8988T (cell line): ENCODE measurements around the gene CBY1.

Experiments
- DNase-seq: peaks from one replicate; pipeline ENCODE4 v3.0.0; 2011

The CBY1 gene

DNA sequence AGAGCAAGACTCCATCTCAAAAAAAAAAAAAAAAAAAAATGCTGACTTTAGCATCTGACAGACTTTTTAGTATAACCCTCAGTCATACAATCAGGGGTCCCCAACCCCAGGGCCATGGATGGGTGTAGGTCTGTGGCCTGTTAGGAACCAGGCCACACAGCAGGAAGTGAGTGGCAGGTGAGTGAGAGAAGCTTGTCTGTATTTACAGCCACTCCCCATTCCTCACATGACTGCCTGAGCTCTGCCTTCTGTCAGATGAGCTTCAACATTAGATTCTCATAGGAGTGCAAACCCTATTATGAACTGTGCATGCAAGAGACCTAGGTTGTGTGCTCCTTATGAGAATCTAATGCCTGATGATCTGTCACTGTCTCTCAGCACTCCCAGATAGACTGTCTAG lies 3.6 kb upstream of the CBY1 start:
- no peak for DNase-seq

DNA sequence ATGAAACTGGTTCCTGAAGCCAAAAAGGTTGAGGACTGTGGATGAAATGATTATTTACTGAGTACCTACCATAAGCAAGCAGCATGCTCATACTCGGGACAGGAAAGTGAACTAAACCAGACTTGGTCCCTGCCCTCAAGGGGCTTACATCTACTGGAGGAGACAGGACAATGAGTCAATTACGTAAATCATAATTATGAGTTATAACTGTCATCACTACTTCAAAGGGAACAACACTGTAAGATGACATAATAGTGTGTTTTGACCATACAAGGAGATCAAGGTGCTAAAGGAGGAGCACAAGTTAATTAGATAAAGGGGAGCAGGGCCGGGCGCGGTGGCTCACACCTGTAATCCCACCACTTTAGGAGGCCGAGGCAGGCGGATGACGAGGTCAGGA lies 2.7 kb upstream of the CBY1 start:
- no peak for DNase-seq

DNA sequence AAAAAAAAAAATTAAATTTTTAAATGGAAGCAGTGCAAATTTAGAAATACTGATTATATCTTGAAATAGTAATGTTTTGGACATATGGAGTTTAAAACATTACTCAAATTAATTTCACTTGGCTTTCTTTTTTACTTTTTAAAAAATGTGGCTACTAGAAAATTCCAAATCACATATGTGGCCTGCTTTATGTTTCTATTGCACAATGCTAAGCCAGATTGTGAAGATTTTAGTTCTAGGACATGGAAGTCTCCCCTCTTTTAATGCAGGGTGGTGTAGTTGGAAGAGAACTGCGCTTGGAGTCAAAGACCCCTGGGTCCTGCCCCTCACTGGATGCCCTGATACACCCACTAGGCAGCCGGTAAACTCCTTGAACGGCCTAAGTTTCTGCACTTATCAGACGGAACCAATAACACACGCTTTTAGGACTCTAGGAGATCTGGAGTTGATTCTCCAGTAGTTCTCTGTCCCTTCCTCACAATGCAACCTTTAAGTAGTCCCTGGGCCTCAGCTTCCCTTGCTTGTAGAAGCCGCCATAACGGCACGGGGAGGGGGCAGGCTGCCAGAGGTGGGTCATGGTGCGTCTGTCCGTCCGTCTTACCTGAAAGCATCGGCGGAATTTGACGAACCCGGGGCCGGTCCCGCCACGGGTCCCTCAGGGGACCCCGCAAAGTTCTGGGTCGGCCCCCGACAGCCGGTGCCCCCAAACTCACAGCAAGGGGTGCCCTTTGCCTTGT lies 751 bp upstream of the CBY1 start:
- no peak for DNase-seq

DNA sequence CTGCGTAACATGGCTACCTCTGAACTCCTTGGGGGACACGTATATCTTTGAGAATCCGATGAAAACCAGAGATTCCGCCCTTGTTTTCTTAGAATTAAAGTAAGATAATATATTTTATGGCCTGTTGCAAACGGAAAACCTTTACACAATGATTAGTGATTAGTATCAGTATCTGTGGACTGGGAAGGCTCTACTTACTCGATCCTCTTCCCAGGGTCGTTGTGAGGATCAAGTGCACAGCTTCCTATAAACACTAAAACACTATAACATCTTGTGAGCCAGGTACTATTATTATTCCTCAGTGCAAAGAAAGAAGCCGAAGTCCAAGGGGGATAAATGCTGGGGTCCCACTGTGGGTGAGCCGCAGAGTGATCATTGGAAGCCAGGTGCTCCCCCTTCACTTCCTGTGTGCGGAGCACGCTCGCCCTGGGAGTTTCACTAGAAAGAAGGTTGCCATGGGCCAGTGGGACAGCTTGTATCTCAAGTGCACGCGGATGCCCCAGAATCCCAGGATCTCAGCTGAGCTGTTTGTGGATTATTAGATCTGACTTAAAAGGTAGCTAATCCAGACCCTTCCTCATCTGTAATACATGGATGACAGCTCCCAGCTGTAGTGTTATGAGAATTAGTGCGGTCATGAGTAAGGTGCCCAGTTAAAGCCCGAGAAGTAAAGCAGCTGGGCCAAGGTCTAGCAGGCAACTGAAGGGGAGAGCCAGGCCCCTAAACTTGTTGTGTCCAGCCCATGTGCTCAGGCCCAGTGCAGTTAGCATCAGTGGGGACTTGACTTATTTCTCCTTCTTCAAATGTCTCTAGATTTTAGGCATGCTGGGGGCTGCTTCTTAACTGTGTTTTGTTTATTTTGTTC lies 839 bp downstream of the CBY1 start:
- DNase-seq: no peak

DNA sequence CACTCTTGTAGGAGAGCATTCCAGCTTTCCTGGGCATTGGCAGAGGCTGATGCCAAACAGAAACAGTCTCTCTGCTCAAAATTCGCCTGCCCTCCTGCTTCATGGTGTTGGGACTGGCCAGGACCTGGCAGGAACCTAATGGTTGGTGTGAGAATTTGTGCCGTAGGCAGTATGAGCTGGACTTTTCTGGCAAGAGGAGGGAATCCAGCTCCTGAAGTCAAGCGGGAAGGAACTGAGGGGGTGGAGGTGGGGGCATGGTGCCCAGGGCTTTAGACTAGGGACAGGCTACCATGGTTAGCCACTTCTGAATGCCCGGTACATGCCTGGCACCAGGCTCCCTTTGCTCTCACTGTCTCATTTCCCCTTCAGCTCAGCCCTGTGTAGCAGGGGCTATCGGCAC lies 18.4 kb downstream of the CBY1 start:
- no peak for DNase-seq

DNA sequence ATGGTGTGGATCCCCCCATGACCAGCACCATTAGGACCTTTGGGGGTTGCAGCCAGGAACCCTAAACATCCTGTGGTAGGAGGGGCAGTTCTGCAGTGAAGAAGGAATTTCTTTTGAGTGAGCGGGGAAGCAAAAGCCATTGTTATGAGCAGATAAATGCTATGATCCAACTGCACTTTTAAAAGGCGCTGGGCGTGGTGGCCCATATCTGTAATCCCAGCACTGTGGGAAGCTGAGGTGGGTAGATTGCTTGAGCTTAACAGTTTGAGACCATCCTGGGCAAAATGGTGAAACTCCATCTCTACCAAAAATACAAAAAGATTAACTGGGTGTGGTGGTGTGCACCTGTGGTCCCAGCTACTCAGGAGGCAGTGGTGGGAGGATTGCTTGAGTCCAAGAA lies 19.4 kb downstream of the CBY1 start:
- no peak for DNase-seq

DNA sequence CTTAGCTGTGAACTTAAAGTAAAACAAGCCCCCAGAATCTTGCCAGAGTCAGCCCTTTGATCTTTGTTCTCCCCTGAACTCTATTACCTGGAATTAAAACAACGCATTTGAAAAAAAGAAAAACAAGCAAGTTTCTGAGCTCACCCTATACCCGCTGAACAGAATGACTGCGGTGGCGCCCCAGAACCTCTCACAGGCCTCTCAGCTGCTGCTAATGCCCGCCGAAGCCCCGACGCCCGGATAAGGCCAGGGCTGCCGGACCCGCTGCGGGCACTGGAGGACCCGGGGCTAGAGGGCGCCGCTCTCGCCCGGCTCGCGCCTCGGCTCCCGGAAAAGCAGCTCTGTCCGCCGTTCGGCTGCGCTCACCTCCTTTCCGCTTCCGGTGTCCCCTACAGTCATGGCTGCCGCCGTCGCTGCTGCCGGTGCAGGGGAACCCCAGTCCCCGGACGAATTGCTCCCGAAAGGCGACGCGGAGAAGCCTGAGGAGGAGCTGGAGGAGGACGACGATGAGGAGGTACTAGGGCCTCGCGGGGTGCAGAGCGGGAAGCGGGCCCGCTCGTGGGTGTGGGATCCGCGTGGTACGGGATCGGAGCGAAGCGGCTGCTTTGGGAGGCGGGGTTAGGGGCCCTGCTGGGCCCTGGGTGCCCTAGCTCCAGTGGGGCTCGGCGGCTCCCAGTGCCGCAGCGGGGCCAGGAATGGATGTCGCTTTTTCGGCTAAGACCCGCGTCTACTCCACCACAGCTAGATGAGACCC lies 25.3 kb downstream of the CBY1 start, which contains the start of gene TOMM22:
TOMM22 (plus strand) TSS at position 376 of the 754 bp plus-strand sequence; CDS start at position 398, 22 bp downstream.
- peak; percentile 84 for DNase-seq

DNA sequence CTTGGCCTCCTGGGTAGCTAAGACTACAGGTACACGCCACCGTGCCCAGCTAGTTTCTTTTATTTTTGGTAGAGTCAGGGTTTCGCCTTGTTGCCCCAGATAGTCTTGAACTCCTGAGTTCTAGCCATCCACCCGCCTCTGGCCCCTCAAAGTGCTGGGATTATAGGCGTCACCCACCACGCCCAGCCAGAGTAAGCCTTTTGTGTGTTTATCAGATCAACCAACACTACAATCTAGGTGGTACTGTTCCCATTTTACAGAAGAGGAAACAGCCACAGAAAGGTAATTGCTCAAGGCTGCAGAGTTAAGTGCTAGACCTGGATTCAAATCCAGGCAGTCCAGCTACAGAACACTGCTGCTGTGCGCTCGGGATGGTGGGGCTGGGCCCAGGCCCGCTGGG lies 28.5 kb downstream of the CBY1 start:
- no peak for DNase-seq

DNA sequence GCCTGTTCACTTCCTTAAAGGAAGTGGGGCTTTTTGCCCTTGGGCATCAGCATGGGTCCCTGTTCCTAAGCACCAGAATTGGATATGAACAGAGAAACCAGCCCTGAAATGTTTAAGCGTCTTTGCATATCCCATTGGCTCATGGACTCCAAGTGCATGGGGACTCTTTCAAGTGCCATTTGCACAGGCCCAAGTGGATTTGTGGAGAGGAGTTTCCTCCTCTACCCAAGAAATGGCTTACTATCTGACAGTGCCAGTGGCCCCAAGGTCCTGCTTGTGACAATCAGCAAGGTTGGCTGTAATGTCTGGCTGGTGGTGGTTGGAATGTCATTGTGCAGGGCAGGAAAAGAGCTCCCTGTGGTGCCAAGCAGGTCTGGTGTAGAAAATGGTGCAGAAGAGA lies 29.3 kb downstream of the CBY1 start:
- no peak for DNase-seq

DNA sequence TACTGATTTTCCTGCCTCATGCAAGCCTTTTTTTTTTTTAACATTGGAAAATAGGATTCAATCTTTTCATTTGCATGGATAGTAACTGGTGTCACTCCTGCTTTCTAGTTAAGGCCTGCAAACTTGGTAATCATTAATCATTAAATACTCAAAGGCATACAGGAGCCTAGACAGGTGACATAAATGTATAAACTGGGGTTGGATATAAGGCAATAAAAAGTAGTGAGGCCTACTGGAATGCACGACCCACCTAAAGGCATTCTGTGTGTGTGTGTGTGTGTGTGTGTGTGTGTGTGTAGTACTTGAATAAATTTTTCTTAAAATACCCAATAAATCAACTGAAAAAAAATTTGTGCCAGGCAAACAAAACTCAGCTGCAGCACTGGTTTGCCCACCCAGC lies 33.2 kb downstream of the CBY1 start:
- DNase-seq: no peak

DNA sequence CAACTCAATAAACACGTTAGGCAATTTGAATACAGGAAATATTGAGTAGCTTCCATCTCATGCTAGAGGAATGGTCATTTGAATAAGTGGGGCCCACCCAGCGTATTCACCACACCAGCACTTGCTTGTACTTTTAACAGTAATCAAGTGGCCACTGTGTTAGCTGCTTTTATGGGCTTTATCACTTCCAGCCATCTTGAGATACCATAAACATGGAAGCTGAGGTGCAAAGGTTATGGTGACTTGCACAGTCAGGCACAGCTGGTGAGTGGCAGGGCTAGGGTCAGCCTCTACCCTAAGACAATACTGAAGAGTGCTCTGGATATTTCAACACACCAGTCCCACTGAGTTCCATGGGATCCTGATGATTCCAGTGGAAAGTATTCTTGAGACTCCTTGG lies 37.6 kb downstream of the CBY1 start:
- DNase-seq: no peak

DNA sequence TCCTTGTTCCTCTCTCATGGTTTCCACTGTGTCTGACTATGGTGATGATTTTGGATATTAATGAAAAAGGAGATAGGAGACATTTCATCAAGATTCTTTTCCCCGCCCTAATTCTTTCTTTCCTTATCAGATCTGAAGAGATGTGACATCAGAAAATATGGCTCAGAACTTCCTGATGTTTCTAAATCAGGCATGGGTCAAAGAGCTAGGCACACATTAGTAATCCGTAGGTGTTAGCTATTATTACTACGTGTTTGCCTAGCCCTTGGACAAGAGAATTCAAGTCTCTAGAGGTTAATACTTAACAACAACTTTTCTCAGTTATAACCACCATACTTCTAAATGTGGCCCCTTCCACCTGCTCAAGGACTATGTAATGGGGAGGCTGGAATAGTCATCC lies 38.5 kb downstream of the CBY1 start:
- no peak for DNase-seq

DNA sequence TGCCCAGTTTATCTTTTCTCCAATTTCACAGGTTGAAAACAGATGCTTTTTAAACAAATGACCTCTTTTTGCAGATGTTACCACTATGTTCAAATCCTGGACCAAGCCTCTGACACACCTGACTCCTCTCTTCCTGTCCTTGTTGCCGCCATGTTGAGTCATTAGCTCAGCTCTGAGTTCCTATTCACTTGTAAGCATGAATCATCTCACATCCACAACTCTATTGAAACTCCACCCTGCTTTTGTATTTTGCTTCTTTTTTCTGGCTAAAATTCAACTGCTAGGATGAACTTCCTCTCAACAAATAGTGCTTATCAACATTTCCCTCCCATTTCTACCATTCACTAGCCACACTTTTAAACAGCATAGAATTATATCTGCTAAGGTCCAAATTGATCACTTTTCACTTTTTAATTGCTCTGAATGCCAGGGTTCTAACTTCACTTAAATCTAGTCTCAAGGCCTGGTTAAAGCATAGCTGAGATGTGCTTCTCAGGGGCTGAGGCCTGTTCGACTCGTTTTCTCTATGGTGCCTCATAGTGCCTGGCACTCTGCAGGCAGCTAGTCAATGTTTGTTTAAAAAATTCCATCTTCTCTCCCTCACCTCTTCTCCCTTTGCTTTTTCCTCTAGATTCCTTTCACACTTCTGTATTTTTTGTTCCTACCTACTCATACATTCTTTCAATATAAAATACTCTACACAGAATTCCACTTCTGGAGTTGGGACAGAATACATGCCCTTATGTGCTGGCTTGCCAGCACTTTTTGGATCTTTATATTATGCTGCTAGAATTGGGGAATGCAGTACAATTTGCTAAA lies 40.4 kb downstream of the CBY1 start:
- DNase-seq: no peak

DNA sequence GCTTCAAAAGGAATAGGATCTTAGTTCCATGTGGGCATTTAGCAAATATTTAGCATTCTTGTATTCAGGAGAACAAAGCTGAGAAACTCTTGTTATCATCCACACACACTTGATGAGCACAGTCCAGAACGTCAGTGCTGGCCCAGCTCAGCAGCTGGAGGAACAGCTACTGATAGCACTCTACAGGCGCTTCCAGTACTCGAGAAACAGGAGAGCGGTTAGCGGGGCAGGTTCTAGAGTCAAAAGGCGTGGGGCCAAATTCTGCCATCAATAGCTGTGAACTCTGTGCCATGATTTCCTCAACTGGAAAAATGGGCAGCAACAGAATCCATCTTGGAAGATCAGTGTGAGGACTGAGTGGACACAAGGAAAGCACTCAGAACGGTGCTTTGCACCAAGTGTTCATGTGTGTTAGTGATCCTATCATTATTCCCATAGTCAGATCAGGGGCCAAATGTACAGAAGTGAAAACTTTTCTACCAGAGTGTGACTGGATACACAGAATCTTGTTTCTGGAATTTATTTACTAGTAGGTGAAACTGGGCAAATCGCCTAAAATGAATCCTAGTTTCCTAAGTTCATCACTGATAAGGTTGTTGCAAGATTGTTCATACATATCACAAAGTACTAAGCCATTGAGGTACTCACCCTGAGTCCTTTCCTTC lies 41.1 kb downstream of the CBY1 start:
- DNase-seq: no peak

DNA sequence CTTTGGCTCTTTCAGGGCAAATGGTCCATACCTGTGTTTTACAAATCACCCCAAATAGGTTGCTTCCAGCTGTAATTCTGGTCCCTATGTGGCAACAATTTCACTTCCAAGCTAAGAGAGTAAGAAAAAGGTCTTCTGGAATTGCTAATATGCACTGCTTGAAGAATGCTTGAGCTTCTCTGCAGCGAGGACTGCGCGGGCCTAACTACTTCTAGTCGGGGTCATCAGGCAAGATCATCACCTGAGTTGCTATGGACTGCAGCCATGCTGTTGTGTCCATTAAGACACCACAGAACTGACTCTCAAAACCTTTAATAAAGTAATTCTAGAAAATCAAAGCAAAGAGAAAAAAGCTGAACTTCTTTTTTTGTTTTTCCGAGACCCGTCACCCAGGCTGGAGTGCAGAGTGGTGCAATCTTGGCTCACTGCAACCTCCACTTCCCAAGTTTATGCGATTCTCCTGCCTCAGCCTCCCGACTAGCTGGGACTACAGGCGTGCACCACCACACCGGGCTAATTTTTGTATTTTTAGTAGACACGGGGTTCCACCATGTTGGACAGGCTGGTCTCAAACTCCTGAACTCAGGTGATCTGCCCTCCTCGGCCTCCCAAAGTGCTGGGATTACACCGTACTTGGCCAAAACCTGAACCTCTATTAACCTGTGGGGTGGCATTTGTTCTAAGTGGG lies 42.1 kb downstream of the CBY1 start:
- DNase-seq: no peak

DNA sequence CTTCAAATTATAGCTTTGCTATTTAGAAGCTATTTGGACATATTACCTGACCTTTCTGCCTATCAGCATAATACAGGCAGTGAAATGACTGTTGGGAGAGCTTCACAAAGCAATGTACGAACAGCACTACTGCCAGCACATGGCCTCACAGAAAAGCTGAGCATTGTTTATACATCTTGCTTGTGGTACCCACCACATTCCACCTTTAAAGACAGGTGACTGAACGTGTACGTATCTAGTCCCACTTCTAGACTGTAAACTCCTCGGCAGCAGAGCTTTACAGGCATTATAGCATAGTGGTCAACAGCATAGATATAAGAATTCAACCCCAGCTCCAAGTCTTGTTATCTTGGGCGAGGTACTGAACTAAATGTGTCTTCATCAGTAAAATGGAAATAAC lies 42.7 kb downstream of the CBY1 start:
- no peak for DNase-seq

DNA sequence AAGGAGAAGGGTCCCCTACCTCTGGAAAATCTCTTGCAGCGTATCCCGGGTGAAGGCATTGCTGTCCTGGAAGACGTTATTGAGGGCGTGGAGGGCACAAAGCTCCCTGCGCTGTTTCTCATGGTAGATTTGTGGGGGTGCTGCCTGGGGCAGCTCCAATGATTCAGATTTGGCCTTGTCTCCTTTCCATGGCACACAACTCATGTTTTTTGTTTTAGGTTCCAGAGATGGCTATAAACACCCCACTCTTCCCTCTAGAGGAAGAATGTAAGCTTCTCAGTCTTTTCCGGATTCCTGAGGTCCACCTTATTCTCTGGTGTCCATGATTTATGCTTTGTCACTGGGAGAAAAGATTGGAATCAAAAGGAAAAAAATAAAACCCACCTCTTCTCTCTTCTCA lies 43.3 kb downstream of the CBY1 start:
- DNase-seq: no peak

DNA sequence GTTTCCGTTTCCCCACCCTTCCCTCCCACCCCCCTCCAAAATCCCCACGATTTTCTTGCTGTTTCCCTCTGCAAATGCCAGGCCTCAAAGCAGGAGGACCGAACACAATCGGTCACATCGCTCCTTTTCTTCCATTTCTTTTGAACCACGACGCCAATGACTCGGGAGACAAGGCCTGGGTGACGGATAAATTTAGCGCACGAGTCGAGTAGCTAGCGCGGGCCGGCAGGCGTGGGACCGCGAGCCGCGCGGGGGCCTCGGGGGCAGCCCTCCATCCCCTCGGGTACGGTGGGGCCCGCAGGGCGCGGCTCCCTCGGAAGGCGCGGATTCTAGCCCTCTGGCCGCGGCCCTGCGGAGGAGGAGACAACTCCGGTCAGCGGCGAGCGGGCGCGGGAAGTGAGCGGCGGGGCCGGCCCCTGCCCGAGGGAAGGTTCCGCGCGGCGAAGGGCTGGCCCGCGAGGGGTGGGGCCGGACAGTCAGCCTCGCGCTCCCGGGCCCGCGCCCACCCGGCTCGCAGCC lies 43.9 kb downstream of the CBY1 start:
- DNase-seq: peak; percentile 32

DNA sequence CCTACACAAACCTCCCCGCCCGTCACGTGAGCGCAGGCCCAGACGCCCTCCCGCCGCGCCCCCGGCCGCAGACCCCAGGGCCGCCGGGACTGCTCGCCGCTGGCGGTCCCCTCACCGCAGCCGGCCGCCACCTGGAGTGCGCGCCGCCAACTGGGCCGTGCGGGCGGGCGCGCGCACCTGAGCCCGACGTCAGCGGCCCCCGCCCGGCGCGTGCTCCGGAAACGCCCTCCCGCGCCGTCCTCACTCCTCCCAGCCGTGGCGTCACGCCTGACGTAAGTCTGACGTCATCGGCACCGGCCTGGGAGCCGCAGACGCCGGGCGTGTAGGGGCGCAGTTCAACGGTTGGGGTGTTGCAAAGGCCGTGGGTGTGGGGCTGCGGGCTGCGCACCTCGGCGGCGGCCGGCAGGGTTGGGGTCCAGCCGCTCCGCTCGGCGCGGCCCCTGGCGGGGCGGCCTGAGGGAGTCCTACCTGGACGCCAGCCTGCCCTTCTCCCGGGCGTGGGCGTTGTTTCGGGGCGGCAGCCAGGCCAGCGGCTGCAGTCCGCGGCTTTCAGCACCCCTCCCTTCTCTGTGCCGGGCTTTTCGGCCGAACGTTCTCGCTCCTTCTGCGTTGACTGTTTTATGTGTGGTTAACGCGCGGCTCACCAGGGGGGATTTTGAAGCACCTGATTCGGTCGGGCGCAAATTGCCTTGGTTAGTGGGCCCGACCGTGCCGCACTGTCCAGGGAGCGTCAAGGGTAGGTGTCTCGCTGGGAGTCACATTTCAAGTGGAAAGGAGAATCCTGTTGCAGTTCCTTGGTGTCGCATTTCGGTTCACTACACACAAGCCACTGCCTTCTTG lies 44.6 kb downstream of the CBY1 start, which contains the start of gene JOSD1:
JOSD1 (minus strand) TSS at position 155 of the 840 bp plus-strand sequence. CDS start 956 bp downstream, outside the sequence.
- peak; percentile 70 for DNase-seq

DNA sequence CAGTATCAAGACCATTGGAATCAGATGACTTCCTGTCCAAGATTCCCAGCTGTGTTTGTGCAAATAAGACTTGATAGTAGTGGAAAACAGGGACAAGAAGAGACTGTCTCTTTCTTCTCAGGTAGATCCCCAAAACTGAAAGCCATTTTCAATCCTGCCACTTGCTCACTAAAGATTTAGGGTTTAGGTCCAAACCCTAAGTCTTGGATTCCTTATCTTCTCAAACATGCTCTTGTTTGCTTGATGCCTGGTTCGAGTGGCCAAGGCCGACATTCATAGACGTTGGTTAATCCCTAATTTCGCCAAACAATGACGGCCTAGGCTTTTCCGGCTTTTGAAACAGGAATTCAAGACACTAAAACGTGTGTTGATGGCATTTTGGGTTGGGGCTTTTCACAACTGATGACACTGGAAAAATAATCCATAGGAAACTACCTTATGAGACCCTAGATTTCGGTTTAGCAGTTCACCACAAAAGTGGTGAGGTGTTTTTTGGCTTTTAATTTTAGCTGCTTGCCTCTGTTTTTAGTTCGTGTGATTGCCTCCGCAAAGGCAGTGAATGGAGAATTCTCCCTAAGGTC lies 48.3 kb downstream of the CBY1 start:
- no peak for DNase-seq
